T-helper 1 cell treated with Interleukin-12 subunit alpha and Interleukin-12 subunit beta and Interleukin-4 antibody, amounts not matched to agents 30 μg/mL and 1 μg/mL, for 36 hours (primary cell): ENCODE results near the gene DHRS7.
A peak's percentile ranks its signal among the peaks of the same experiment; 100 is the strongest.

Source experiments
- H3K27ac Mint-ChIP-seq: one replicate; pipeline ENCODE4 v1.8.0; 2021; ENCODE audit warnings: mild to moderate bottlenecking, mixed read lengths
- H3K27me3 Mint-ChIP-seq: one replicate; pipeline ENCODE4 v1.8.0; 2021; ENCODE audit warnings: low read depth, mixed read lengths
- H3K36me3 Mint-ChIP-seq: one replicate; pipeline ENCODE4 v1.8.0; 2021; ENCODE audit warnings: low read depth, mixed read lengths
- H3K4me1 Mint-ChIP-seq: one replicate; pipeline ENCODE4 v1.8.0; 2021; ENCODE audit warnings: low read depth, mixed read lengths
- H3K4me3 Mint-ChIP-seq: one replicate; pipeline ENCODE4 v1.8.0; 2021; ENCODE audit warnings: mild to moderate bottlenecking, moderate library complexity, mixed read lengths
- H3K9me3 Mint-ChIP-seq: one replicate; pipeline ENCODE4 v1.8.0; 2021; ENCODE audit warnings: mixed read lengths

The DHRS7 gene

DNA sequence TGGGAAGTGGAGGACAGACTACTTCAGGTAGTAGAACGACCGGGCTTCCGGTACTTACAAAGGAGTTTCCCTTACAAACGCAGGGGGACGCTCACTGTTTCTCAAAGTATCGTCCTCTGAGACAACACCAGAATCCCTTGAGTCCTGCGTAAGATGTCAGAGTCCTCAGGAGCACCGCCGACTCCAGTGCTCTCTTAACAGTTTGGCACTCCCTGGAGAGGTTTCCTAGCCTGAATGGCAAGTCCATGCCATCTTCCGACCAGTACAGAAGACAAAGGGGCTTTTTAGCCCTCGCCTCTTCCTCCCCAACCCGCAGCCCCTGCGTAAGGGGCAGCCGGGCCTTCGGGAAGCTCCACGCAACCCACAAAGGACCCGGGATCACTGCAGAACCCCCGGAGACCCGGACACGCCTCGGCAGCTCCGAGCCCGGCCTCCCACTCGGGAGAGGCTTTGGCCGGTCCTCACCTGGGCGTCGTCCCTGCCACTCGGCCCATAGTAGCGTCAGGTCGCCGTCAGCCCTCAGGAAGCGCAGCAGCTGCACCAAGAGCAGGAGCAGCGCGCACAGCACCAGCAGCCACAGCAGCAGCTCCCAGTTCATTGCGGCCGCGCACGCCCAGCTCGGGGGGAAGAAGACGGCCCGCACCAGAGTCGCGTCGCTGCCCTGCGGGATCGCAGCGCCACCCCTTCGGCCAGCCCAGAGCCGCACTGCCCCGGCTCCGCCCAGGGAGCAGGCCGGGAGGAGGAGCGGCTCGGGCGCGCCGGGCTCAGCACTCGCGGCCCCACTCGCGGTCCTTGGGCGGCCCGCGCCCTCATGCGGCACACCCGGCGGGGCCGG is at the start of gene DHRS7:
Gene DHRS7 (minus strand): TSS at position 687 of the 835 bp plus-strand sequence. CDS start 89 bp downstream, at position 598.
- peaks cover 19% of the 10 kb centered on the region for H3K4me1 Mint-ChIP-seq
- H3K27me3 Mint-ChIP-seq, result peaks cover 6% of the 10 kb centered on the region
- peaks cover 7% of the 10 kb centered on the region for H3K36me3 Mint-ChIP-seq
- peak within 1 kb of the TSS; percentile 92 for H3K4me3 Mint-ChIP-seq
- no peaks in the 10 kb centered on the region for H3K9me3 Mint-ChIP-seq
- peak within 1 kb of the TSS; percentile 97 for H3K27ac Mint-ChIP-seq

DNA sequence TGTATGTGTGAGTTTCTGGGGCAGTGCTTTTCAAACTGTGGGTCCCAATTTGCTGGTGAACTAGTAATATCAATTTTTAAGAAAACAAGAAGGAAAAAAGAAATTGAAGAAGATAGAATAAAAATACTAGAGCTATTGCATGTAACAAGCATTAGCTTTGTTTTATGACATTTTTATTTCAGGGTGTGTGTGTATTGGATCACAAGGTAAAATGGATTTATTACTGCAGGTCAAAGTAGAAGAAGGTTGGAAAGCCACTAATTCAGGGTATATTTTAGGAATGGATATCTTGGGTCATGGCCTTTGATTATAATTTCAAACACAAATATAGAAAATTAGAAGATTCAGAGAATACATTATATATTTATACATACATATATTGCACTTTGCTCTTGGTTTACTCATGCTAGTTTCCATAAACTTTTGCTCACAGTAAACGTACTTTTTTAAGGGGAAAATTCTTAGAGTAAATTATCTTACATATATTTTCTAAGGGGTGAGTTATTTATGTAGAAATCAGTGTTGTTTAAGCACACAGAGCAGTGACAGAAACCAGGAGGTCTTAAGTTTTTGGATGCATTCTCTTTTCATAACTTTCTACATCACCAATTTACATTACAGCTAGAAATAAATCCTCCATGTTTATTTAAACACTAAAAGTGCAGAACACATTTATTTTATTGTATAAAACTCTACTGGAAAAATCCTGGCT is 49.4 kb upstream of the DHRS7 start:
- no peaks in the 10 kb centered on the region for H3K9me3 Mint-ChIP-seq
- H3K36me3 Mint-ChIP-seq, result no peaks in the 10 kb centered on the region
- no peaks in the 10 kb centered on the region for H3K4me1 Mint-ChIP-seq
- H3K27me3 Mint-ChIP-seq, result peaks cover 13% of the 10 kb centered on the region
- H3K27ac Mint-ChIP-seq, result no peak overlapping the region
- no peak overlapping the region for H3K4me3 Mint-ChIP-seq

DNA sequence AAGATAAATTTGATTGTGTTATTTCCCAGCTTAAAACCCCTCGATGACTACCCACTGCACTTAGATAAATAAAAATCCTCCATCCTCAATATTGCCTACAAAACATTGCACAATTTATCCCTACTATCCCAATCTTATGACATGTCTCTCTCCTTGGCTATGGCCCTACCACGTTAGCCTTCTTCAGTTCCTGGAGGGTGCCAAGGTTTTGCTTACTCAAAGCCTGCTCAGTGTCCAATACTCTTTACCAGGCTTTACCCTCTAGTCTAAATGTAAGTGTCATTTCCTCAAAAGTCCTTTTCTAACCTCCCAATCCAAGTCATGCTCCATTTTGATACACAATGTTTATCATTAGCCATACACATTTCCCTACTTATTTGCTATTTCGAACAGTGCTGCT is 48.8 kb upstream of the DHRS7 start:
- H3K27me3 Mint-ChIP-seq, result peaks cover 16% of the 10 kb centered on the region
- H3K36me3 Mint-ChIP-seq, result no peaks in the 10 kb centered on the region
- H3K4me1 Mint-ChIP-seq, result no peaks in the 10 kb centered on the region
- no peak overlapping the region for H3K4me3 Mint-ChIP-seq
- no peaks in the 10 kb centered on the region for H3K9me3 Mint-ChIP-seq
- no peak overlapping the region for H3K27ac Mint-ChIP-seq

DNA sequence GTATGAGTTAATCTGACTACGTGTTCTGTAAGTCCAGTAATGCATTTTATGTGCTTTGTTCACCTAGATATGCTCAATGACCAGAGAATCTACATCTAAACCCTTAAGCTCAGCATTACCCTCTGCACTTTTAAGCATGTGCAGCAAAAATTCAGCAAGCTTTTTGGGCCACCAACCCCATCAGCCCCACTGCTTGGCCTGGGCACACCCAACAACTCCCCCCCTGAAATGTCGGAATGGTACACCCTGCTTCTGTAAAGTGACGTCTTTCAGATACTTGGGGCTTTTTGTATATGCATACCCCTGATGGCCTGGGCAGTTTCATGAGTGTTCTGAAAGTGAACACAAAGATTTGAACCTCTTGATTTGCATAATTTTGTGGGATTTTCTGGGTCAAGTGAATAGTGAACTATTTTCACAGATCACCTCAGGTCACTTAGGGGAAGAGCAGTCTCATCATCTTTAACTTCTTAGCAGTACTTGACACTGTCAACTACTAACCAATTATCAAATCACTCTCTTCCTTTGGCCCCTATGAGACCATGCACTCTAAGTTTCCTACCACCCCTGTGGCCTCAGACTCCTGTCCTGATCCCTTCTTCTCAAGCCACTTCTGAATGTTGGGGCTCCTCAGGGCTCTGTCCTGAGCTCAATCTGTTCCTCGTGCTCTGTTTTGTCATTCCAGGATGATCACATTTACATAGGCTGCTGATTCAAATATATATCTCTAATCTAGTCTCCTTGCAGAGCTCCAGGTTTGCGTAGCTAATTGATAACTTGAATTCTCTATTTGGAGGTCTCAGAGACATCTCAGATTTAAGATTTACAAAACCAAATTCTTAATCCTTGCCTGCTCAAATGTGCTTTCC is 47.5 kb upstream of the DHRS7 start:
- Mint-ChIP-seq H3K4me1 (no peaks in the 10 kb centered on the region), H3K36me3 (no peaks in the 10 kb centered on the region), H3K4me3 (no peak overlapping the region), H3K27ac (no peak overlapping the region), H3K9me3 (no peaks in the 10 kb centered on the region), H3K27me3 (peaks cover 16% of the 10 kb centered on the region)

- Mint-ChIP-seq H3K27ac (no peak overlapping the region), H3K9me3 (no peaks in the 10 kb centered on the region), H3K4me1 (no peaks in the 10 kb centered on the region), H3K4me3 (no peak overlapping the region), H3K36me3 (no peaks in the 10 kb centered on the region), H3K27me3 (peaks cover 16% of the 10 kb centered on the region)
These were observed 46.0 kb upstream of the DHRS7 start for GRCh38 chr14:60211153-60211552.

- H3K27ac Mint-ChIP-seq, result no peak overlapping the region
These were observed 45.5 kb upstream of the DHRS7 start for GRCh38 chr14:60210703-60211102.

GRCh38 chr14:60206837-60207533 is 41.8 kb upstream of the DHRS7 start:
- Mint-ChIP-seq H3K4me1 (no peaks in the 10 kb centered on the region), H3K36me3 (no peaks in the 10 kb centered on the region), H3K4me3 (no peak overlapping the region), H3K9me3 (no peaks in the 10 kb centered on the region), H3K27ac (no peak overlapping the region), H3K27me3 (peaks cover 22% of the 10 kb centered on the region)

More at GRCh38 chr14:60210703-60211102, 45.5 kb upstream of the DHRS7 start:
- Mint-ChIP-seq H3K36me3 (no peaks in the 10 kb centered on the region), H3K9me3 (no peaks in the 10 kb centered on the region), H3K4me3 (no peak overlapping the region), H3K4me1 (no peaks in the 10 kb centered on the region), H3K27me3 (peaks cover 16% of the 10 kb centered on the region)

DNA sequence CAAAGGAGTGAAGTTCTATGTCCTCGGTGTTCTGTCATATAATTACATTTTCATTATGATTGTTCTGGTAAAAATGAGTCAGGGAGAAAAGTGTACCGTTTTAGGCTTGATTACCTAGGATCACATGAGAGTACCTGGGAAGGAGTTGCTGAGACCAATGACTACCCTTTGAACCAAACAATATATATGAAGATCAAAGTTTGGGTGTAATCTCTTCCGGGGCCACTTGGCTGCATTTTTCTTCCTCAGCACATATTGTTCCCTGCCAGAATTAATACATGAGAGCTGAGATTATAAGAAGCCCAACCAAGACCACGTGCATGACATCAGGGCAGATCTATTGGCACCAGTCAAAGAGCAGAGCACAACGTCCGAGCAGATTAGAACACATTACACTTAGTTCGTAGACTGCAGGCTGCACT is 41.1 kb upstream of the DHRS7 start:
- H3K27ac Mint-ChIP-seq, result no peak overlapping the region
- H3K27me3 Mint-ChIP-seq, result peaks cover 19% of the 10 kb centered on the region
- no peak overlapping the region for H3K4me3 Mint-ChIP-seq
- no peaks in the 10 kb centered on the region for H3K36me3 Mint-ChIP-seq
- no peaks in the 10 kb centered on the region for H3K9me3 Mint-ChIP-seq
- no peaks in the 10 kb centered on the region for H3K4me1 Mint-ChIP-seq

GRCh38 chr14:60204843-60205774 is 39.9 kb upstream of the DHRS7 start:
- H3K4me3 Mint-ChIP-seq, result no peak overlapping the region
- H3K36me3 Mint-ChIP-seq, result no peaks in the 10 kb centered on the region
- no peaks in the 10 kb centered on the region for H3K4me1 Mint-ChIP-seq
- peaks cover under 1% of the 10 kb centered on the region for H3K9me3 Mint-ChIP-seq
- no peak overlapping the region for H3K27ac Mint-ChIP-seq
- peaks cover 15% of the 10 kb centered on the region for H3K27me3 Mint-ChIP-seq

DNA sequence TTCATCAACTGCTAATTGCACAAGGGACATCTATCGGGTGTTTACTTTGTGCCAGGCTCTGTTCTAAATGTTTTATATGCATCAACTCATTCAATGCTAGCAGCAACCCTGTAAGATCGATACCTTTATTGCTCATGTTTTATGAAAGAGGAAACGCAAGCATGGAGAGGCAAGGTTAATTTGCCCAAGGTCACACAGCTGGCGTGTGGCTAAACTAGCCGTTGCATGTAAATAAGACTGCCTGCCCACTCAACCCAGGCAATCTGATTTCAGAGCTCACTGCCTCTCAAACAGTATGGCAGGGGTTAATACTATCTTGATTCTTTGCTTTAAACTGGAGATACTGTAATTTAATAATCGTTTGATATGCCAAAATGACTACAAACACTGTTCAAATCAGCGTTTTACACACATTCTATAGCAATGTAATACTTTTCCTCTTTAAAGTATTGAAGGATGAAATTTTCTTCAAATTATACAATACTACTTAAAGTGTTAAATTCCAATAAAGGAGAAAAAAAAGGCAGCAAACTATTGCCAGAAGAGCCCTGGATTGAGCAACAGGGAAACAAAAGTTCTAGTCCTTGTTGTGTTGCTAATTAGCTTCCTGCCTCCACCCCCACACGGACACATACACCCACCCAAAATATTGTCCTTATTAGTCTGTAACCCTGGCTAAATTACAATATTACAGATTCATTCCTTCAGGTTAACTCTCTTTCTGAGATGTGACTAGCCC is 39.1 kb upstream of the DHRS7 start:
- Mint-ChIP-seq H3K4me1 (no peaks in the 10 kb centered on the region), H3K27ac (no peak overlapping the region), H3K4me3 (no peak overlapping the region), H3K27me3 (peaks cover 11% of the 10 kb centered on the region), H3K9me3 (peaks cover 8% of the 10 kb centered on the region), H3K36me3 (no peaks in the 10 kb centered on the region)

- peaks cover 11% of the 10 kb centered on the region for H3K27me3 Mint-ChIP-seq
- H3K27ac Mint-ChIP-seq, result no peak overlapping the region
- H3K4me1 Mint-ChIP-seq, result no peaks in the 10 kb centered on the region
- H3K4me3 Mint-ChIP-seq, result no peak overlapping the region
- no peaks in the 10 kb centered on the region for H3K36me3 Mint-ChIP-seq
- H3K9me3 Mint-ChIP-seq, result peaks cover 17% of the 10 kb centered on the region
These were observed 34.1 kb upstream of the DHRS7 start for GRCh38 chr14:60199321-60199720.

- no peak overlapping the region for H3K4me3 Mint-ChIP-seq
- no peaks in the 10 kb centered on the region for H3K4me1 Mint-ChIP-seq
- peaks cover 17% of the 10 kb centered on the region for H3K9me3 Mint-ChIP-seq
- no peaks in the 10 kb centered on the region for H3K36me3 Mint-ChIP-seq
- H3K27ac Mint-ChIP-seq, result no peak overlapping the region
- peaks cover 5% of the 10 kb centered on the region for H3K27me3 Mint-ChIP-seq
These were observed 32.6 kb upstream of the DHRS7 start for GRCh38 chr14:60197629-60198303.
